ENCODE measurements around the gene CENPU. TPM values are rescaled to one million over a fixed set of nuclear protein-coding genes. Genes with fewer than 3 reads are reported as not detected.

The CENPU gene
- total and polyA plus RNA-seq, 2 experiments from 2014 or later: 88.3 to 186 TPM

DNA sequence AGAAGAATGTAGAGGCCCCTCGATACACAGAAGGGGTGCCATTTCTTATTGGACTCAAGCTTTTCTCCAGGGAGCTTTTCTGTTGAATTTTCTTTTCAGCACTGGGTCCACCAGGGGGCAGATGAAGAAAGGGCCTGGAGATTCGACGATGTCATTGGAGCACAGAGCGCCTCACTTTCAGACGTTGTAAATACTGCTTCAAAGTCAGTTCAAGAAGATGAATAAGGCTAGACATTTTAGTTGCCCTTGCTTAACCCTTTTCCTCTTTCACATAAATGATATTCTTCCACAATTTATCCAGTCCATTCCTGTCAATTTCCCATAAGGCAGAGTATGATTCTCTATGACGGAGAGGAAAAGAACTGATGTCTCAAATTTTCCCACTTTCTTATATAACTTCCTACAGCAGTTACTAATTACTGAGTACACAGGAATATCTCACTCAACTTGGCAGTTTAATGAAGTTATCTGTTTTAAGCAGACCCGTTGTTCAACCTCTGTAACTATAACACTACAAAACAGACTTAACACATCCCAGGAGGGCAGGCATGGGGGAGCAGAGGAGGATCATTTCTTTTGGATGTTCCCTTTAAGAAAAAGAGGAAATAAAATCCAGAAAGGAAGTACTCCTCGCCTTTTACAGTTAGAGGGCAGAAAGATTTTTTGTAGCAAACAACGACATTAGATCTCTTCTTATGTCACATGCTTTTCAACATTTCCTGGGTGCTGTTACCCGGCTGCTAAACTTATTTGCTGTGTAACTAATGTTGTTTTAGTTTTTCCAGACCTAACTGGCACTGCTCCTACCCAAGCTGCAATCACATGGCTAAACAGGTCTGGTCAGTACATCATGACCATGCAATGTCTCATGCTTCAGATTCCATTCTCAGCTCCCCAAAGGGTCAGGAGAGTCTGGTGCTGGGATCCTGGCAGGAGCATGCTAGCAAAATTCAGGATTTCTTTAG lies 12.2 kb upstream of the CENPU start:
- H3K27ac Mint-ChIP-seq: peak overlapping the region; percentile 14; the same call in 1 of the 2 replicates
- Histone ChIP-seq H3K4me2 (peak overlapping the region; percentile 39; the same call in 1 of the 2 replicates), H2AFZ (no peak overlapping the region), H3K79me2 (replicated peaks; ENCODE audit: insufficient read depth) (no peaks in the 10 kb centered on the region), H3K9me2 (ENCODE audit: insufficient read depth) (no peaks in the 10 kb centered on the region), H3K36me3 (ENCODE audit: insufficient read depth) (no peaks in the 10 kb centered on the region), H4K20me1 (replicated peaks; ENCODE audit: insufficient read depth) (no peaks in the 10 kb centered on the region), H3K27ac (ENCODE audit: low read depth) (no peak overlapping the region), H3K4me1 (ENCODE audit: insufficient read depth) (peaks cover 33% of the 10 kb centered on the region), H3F3A (replicated peaks; ENCODE audit: low read depth) (no peaks in the 10 kb centered on the region), H3K4me3 (no peak overlapping the region), H3K27me3 (ENCODE audit: insufficient read depth) (no peaks in the 10 kb centered on the region)
- DNase-seq (ENCODE audit: low spot score): peak; percentile 90
- peaks cover 11% of the 10 kb centered on the region for H3K36me3 Mint-ChIP-seq (ENCODE audit: low read depth)
- ATAC-seq: peak; percentile 39
- no peak overlapping the region for H3K4me3 Mint-ChIP-seq
- peaks cover 14% of the 10 kb centered on the region for H3K9me3 Mint-ChIP-seq
- peaks cover 45% of the 10 kb centered on the region for H3K4me1 Mint-ChIP-seq
- TF ChIP-seq, protein P1, sequence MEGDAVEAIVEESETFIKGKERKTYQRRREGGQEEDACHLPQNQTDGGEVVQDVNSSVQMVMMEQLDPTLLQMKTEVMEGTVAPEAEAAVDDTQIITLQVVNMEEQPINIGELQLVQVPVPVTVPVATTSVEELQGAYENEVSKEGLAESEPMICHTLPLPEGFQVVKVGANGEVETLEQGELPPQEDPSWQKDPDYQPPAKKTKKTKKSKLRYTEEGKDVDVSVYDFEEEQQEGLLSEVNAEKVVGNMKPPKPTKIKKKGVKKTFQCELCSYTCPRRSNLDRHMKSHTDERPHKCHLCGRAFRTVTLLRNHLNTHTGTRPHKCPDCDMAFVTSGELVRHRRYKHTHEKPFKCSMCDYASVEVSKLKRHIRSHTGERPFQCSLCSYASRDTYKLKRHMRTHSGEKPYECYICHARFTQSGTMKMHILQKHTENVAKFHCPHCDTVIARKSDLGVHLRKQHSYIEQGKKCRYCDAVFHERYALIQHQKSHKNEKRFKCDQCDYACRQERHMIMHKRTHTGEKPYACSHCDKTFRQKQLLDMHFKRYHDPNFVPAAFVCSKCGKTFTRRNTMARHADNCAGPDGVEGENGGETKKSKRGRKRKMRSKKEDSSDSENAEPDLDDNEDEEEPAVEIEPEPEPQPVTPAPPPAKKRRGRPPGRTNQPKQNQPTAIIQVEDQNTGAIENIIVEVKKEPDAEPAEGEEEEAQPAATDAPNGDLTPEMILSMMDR (conservative IDR thresholded peaks at IDR 0.05; ENCODE audit: low read depth in 2 of 2): peak; percentile 84 to 87
- TF ChIP-seq EZH2 (IDR thresholded peaks at IDR 0.05; ENCODE audit: low read depth, unreplicated experiment): no peak
- peaks cover 14% of the 10 kb centered on the region for H3K27me3 Mint-ChIP-seq (ENCODE audit: insufficient read depth, low read depth, poor library complexity)

DNA sequence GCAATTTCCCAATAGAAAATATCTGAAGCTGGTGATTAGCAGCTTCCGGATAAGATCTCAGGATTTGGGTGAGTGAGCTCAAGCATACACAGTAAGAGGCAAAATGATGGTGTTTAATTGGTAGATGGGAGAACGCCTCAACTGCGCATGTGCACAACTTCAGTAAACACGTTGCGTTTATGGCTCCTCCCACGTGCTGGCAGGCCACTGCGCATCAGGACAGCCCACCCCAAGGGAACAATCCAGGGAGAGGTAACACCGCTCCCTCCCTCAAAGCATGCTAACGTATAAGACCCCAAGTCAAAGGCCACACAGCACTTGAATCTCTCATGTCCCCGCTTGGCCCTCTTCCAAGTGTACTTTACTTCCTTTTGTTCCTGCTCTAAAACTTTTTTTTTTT lies 10.3 kb upstream of the CENPU start:
- Mint-ChIP-seq H3K4me1 (peaks cover 35% of the 10 kb centered on the region), H3K27me3 (ENCODE audit: insufficient read depth, low read depth, poor library complexity) (peaks cover 14% of the 10 kb centered on the region), H3K9me3 (peaks cover 32% of the 10 kb centered on the region), H3K36me3 (ENCODE audit: low read depth) (peaks cover 27% of the 10 kb centered on the region), H3K4me3 (no peak overlapping the region), H3K27ac (no peak overlapping the region)
- H3K27me3 ChIP-seq (ENCODE audit: insufficient read depth): no peaks in the 10 kb centered on the region
- H3K4me1 ChIP-seq (ENCODE audit: insufficient read depth): peaks cover 32% of the 10 kb centered on the region
- H3K79me2 ChIP-seq (replicated peaks; ENCODE audit: insufficient read depth): no peaks in the 10 kb centered on the region
- no peaks in the 10 kb centered on the region for H3F3A ChIP-seq (replicated peaks; ENCODE audit: low read depth)
- H3K4me3 ChIP-seq: no peak overlapping the region
- no peaks in the 10 kb centered on the region for H3K9me2 ChIP-seq (ENCODE audit: insufficient read depth)
- H2AFZ ChIP-seq: no peak overlapping the region
- ATAC-seq: no peak
- H3K4me2 ChIP-seq: no peak overlapping the region
- H3K27ac ChIP-seq (ENCODE audit: low read depth): no peak overlapping the region
- H3K36me3 ChIP-seq (ENCODE audit: insufficient read depth): no peaks in the 10 kb centered on the region
- H4K20me1 ChIP-seq (replicated peaks; ENCODE audit: insufficient read depth): no peaks in the 10 kb centered on the region
- DNase-seq (ENCODE audit: low spot score): no peak
- TF ChIP-seq EZH2 (IDR thresholded peaks at IDR 0.05; ENCODE audit: low read depth, unreplicated experiment) (no peak), STAT1 (IDR thresholded peaks at IDR 0.05; ENCODE audit: unreplicated experiment) (no peak), ZNF114 (CRISPR knock-in tag; IDR thresholded peaks at IDR 0.05) (no peak), ZNF331 (CRISPR knock-in tag; IDR thresholded peaks at IDR 0.05; ENCODE audit: low read depth) (no peak), NANOG (IDR thresholded peaks at IDR 0.05; ENCODE audit: borderline replicate concordance) (no peak), JUNB (IDR thresholded peaks at IDR 0.05; ENCODE audit: unreplicated experiment) (no peak), CREB1 (CRISPR knock-in tag; IDR thresholded peaks at IDR 0.05; ENCODE audit: low read depth) (no peak), POLR2AphosphoS5 (IDR thresholded peaks at IDR 0.05; ENCODE audit: low read depth) (no peak)
- TF ChIP-seq, protein P2, sequence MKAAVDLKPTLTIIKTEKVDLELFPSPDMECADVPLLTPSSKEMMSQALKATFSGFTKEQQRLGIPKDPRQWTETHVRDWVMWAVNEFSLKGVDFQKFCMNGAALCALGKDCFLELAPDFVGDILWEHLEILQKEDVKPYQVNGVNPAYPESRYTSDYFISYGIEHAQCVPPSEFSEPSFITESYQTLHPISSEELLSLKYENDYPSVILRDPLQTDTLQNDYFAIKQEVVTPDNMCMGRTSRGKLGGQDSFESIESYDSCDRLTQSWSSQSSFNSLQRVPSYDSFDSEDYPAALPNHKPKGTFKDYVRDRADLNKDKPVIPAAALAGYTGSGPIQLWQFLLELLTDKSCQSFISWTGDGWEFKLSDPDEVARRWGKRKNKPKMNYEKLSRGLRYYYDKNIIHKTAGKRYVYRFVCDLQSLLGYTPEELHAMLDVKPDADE (IDR thresholded peaks at IDR 0.05): no peak
- TF ChIP-seq, protein P3, sequence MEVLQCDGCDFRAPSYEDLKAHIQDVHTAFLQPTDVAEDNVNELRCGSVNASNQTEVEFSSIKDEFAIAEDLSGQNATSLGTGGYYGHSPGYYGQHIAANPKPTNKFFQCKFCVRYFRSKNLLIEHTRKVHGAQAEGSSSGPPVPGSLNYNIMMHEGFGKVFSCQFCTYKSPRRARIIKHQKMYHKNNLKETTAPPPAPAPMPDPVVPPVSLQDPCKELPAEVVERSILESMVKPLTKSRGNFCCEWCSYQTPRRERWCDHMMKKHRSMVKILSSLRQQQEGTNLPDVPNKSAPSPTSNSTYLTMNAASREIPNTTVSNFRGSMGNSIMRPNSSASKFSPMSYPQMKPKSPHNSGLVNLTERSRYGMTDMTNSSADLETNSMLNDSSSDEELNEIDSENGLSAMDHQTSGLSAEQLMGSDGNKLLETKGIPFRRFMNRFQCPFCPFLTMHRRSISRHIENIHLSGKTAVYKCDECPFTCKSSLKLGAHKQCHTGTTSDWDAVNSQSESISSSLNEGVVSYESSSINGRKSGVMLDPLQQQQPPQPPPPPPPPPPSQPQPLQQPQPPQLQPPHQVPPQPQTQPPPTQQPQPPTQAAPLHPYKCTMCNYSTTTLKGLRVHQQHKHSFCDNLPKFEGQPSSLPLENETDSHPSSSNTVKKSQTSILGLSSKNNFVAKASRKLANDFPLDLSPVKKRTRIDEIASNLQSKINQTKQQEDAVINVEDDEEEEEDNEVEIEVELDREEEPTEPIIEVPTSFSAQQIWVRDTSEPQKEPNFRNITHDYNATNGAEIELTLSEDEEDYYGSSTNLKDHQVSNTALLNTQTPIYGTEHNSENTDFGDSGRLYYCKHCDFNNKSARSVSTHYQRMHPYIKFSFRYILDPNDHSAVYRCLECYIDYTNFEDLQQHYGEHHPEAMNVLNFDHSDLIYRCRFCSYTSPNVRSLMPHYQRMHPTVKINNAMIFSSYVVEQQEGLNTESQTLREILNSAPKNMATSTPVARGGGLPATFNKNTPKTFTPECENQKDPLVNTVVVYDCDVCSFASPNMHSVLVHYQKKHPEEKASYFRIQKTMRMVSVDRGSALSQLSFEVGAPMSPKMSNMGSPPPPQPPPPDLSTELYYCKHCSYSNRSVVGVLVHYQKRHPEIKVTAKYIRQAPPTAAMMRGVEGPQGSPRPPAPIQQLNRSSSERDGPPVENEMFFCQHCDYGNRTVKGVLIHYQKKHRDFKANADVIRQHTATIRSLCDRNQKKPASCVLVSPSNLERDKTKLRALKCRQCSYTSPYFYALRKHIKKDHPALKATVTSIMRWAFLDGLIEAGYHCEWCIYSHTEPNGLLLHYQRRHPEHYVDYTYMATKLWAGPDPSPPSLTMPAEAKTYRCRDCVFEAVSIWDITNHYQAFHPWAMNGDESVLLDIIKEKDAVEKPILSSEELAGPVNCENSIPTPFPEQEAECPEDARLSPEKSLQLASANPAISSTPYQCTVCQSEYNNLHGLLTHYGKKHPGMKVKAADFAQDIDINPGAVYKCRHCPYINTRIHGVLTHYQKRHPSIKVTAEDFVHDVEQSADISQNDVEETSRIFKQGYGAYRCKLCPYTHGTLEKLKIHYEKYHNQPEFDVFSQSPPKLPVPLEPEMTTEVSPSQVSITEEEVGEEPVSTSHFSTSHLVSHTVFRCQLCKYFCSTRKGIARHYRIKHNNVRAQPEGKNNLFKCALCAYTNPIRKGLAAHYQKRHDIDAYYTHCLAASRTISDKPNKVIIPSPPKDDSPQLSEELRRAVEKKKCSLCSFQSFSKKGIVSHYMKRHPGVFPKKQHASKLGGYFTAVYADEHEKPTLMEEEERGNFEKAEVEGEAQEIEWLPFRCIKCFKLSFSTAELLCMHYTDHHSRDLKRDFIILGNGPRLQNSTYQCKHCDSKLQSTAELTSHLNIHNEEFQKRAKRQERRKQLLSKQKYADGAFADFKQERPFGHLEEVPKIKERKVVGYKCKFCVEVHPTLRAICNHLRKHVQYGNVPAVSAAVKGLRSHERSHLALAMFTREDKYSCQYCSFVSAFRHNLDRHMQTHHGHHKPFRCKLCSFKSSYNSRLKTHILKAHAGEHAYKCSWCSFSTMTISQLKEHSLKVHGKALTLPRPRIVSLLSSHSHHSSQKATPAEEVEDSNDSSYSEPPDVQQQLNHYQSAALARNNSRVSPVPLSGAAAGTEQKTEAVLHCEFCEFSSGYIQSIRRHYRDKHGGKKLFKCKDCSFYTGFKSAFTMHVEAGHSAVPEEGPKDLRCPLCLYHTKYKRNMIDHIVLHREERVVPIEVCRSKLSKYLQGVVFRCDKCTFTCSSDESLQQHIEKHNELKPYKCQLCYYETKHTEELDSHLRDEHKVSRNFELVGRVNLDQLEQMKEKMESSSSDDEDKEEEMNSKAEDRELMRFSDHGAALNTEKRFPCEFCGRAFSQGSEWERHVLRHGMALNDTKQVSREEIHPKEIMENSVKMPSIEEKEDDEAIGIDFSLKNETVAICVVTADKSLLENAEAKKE (CRISPR knock-in tag; IDR thresholded peaks at IDR 0.05): no peak

All from GM23338 (cell line).